ENCODE measurements around the gene STUM. TPM values are rescaled to one million over a fixed set of nuclear protein-coding genes. Genes with fewer than 3 reads are reported as not detected.

The STUM gene
- total and polyA plus RNA-seq, 7 donors: under 0.01 to 16.9 (median 7.2) TPM

DNA sequence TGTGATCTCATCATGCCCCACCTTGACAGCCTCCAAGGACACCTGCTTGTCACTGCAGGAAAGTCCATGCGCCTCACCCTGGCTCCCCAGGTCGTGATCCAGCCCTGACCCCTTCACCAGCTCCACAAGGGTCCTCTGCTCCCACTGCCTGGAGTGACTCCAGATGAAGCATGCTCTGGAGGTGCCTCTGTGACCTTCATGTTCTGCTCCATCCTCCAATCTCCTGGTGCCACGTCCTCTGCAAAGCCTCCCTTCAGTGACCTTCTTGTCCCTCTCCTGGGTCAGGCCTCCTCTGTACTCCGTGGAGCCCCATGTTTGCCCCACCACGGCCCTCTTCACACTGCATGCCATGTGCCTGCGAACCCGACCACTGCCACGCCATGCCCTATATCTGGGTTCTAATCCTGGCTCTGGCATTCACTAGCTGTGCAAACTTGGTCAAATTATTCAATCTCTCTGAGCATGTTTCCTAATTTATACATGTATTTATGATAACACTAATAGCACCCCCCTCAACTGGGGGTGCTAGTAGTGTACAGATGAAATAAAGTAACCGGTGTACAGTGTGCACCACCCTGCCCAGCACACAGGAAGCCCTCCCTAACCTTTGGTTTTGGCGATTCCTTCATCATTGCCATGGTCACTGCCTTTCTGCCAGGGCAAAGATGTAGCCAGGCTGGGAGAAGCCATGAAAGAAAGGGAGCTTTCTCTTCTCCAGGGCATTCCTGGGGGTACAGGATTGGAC is 77.4 kb downstream of the STUM start:
- Histone ChIP-seq H3K4me3 (no peak overlapping the region), H3K27ac (peak overlapping the region in 3 of 4 donors; percentile 44 to 85 (median 65)), H3K36me3 (peaks cover 0 to 8% (median 3%) of the 10 kb centered on the region in 4 donors), H3K9me3 (peaks cover 0 to 5% (median 2%) of the 10 kb centered on the region in 4 donors), H3K4me1 (peaks cover 0 to 36% (median 22%) of the 10 kb centered on the region in 4 donors), H3K27me3 (no peaks in the 10 kb centered on the region)
- intact Hi-C loops (cut with DNase I): loop anchor here (2.0 kb wide), 1 partner anchor 203 kb away; no protein-coding TSS in a partner anchor
- TF ChIP-seq EP300 (IDR thresholded peaks at IDR 0.05): no peak
- no peak for TF ChIP-seq POLR2A (IDR thresholded peaks at IDR 0.05)
- TF ChIP-seq, protein P1, sequence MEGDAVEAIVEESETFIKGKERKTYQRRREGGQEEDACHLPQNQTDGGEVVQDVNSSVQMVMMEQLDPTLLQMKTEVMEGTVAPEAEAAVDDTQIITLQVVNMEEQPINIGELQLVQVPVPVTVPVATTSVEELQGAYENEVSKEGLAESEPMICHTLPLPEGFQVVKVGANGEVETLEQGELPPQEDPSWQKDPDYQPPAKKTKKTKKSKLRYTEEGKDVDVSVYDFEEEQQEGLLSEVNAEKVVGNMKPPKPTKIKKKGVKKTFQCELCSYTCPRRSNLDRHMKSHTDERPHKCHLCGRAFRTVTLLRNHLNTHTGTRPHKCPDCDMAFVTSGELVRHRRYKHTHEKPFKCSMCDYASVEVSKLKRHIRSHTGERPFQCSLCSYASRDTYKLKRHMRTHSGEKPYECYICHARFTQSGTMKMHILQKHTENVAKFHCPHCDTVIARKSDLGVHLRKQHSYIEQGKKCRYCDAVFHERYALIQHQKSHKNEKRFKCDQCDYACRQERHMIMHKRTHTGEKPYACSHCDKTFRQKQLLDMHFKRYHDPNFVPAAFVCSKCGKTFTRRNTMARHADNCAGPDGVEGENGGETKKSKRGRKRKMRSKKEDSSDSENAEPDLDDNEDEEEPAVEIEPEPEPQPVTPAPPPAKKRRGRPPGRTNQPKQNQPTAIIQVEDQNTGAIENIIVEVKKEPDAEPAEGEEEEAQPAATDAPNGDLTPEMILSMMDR (IDR thresholded peaks at IDR 0.05): no peak
- TF ChIP-seq POLR2AphosphoS5 (IDR thresholded peaks at IDR 0.05): no peak
- DNase-seq: peak; percentile 63
- WGBS, 2 donors: 79 to 92% methylated on average over 10 of the region's 10 CpGs

DNA sequence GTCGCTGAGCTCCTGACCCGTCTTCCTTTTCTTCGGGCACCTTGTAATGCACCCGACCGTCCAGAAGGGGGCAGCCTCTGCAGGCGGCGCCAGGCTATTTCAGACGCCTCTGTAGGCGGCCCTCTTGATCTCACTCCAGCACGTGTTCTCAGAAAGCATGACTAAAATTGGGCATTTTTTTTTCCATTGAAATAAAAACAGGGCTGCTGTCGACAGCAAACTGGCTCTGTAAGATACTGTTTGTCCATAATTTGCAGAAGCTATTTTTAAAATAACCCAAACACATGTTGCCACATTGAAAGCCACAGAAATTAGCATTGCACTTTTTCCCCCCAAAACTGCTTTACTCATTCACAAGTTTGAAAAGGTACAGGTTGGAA is 78.0 kb downstream of the STUM start:
- DNase-seq: peak; percentile 94
- Histone ChIP-seq H3K4me1 (peaks cover 0 to 42% (median 26%) of the 10 kb centered on the region in 4 donors), H3K9me3 (peaks cover 0 to 5% (median 2%) of the 10 kb centered on the region in 4 donors), H3K4me3 (no peak overlapping the region), H3K27ac (peak overlapping the region; percentile 44 to 85 (median 62)), H3K27me3 (no peaks in the 10 kb centered on the region), H3K36me3 (peaks cover 0 to 8% (median 3%) of the 10 kb centered on the region in 4 donors)
- intact Hi-C loops (cut with DNase I): loop anchor here (2.0 kb wide), 1 partner anchor 202 kb away; no protein-coding TSS in a partner anchor
- TF ChIP-seq POLR2A (IDR thresholded peaks at IDR 0.05) (no peak), EP300 (IDR thresholded peaks at IDR 0.05) (peak in 1 of 4 donors; percentile 1), POLR2AphosphoS5 (IDR thresholded peaks at IDR 0.05) (peak in 3 of 4 donors; percentile 37 to 57 (median 44))
- TF ChIP-seq, protein P1 (IDR thresholded peaks at IDR 0.05): peak; percentile 87 to 98 (median 89)
- 14 to 74% methylated on average over 11 of the region's 11 CpGs for WGBS, 2 donors

DNA sequence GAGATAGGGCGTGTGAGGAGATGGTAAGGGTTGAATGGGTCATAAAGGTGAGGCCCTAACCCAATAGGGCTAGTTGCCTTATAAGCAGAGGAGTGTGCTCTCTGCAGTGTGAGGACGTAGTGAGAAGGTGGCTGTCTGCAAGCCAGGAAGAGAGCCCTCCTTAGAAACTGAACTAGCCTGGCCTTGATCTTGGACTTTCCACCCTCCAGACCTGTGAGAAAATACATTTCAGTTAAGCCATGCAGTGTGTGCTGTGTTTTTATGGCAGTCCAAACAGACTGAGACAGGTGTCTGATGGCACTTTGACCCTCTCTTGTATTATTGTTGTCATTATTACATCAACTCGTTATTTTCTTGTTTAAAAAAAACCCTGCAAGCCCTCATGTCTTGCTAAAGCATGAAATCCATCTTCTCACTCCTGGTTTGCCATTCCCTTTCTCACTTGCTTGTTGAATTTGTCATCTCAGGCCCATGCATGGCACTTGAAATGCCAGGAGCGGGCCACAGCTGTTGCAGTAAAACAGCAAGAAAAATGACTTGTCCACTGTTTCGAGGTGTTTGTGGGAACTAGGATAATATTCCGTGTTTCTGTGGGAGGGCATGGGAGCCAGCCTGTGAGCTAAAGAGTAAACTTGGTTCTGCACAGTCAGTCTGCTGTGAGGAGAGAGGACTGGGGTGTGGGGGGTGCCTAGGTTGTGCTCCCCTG is 78.6 kb downstream of the STUM start:
- DNase-seq: peak; percentile 47
- H3K27ac ChIP-seq: peak overlapping the region; percentile 44 to 85 (median 62)

DNA sequence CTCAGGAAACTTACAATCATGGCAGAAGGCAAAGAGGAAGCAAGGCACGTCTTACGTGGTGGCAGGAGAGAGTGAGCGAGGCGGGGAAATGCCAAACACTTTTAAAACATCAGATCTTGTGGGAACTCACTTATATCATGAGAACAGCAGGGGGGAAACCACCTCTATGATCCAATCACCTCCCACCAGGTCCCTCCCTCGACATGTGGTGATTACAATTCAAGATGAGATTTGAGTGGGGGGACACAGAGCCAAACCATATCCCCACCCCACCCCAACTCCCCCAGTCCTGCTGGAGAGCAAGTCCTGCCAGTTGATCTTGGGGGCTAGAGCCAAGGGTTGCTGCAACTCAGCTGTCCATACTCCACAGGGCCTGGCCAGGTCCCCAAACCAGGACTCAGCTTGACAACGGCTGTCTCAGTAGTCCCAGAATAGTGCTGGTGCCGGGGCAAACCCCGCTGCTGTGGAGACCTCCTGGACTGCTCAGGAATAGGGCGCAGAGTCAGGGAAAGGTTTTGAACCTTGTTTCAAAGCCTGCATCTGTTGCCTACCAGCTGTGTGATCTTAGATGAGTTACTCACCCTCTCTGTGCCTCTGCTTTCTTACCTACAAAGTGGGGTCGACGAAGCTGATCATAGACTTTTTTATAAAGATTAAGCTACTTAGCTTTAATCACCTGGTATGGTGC is 79.5 kb downstream of the STUM start:
- H3K4me1 ChIP-seq: peaks cover 0 to 57% (median 41%) of the 10 kb centered on the region in 4 donors

More for the DNA sequence above, 78.6 kb downstream of the STUM start:
- TF ChIP-seq POLR2A (IDR thresholded peaks at IDR 0.05): no peak
- no peak for TF ChIP-seq EP300 (IDR thresholded peaks at IDR 0.05)
- no peak for TF ChIP-seq POLR2AphosphoS5 (IDR thresholded peaks at IDR 0.05)
- TF ChIP-seq, protein P1 (IDR thresholded peaks at IDR 0.05): no peak
- no peaks in the 10 kb centered on the region for H3K27me3 ChIP-seq
- WGBS, 2 donors: 43 to 83% methylated on average over 6 of the region's 6 CpGs
- intact Hi-C loops (cut with DNase I): loop anchor here (2.0 kb wide), 1 partner anchor 202 kb away; no protein-coding TSS in a partner anchor
- H3K36me3 ChIP-seq: peaks cover 0 to 8% (median 3%) of the 10 kb centered on the region in 4 donors
- peaks cover 0 to 2% (median 1%) of the 10 kb centered on the region in 4 donors for H3K9me3 ChIP-seq
- peaks cover 0 to 48% (median 33%) of the 10 kb centered on the region in 4 donors for H3K4me1 ChIP-seq
- H3K4me3 ChIP-seq: no peak overlapping the region

More for the DNA sequence above, 79.5 kb downstream of the STUM start:
- intact Hi-C loops (cut with DNase I): loop anchor here (2.0 kb wide), 1 partner anchor 201 kb away; no protein-coding TSS in a partner anchor
- Histone ChIP-seq H3K9me3 (no peaks in the 10 kb centered on the region), H3K4me3 (no peak overlapping the region), H3K36me3 (peaks cover 0 to 10% (median 7%) of the 10 kb centered on the region in 4 donors), H3K27me3 (no peaks in the 10 kb centered on the region), H3K27ac (peak overlapping the region; percentile 44 to 85 (median 62))
- peak; percentile 64 for DNase-seq
- TF ChIP-seq EP300 (IDR thresholded peaks at IDR 0.05): no peak
- no peak for TF ChIP-seq POLR2A (IDR thresholded peaks at IDR 0.05)
- no peak for TF ChIP-seq POLR2AphosphoS5 (IDR thresholded peaks at IDR 0.05)
- TF ChIP-seq, protein P1 (IDR thresholded peaks at IDR 0.05): no peak
- 75 to 77% methylated on average over 11 of the region's 11 CpGs for WGBS, 2 donors
